ENCODE measurements around the gene DTHD1.

Gene DTHD1

GRCh38 chr4:36310216-36310615 lies 28.8 kb downstream of the DTHD1 start:
- no peaks in the 10 kb centered on the region for H3K9me3 ChIP-seq (ENCODE audit: control insufficient read depth, low read length)
- H4K91ac ChIP-seq (ENCODE audit: low read length), result no peak overlapping the region
- H3K4ac ChIP-seq (ENCODE audit: low read depth in 1 of 2, low read length in 2 of 2), result no peak overlapping the region
- DNase-seq, result no peak
- no peaks in the 10 kb centered on the region for H3K36me3 ChIP-seq (ENCODE audit: control insufficient read depth in 1 of 2, insufficient read depth in 2 of 2, low read depth in 1 of 2, low read length in 2 of 2)
- no peaks in the 10 kb centered on the region for H3K79me1 ChIP-seq (replicated peaks; ENCODE audit: low read length, poor library complexity, severe bottlenecking)
- H3K4me1 ChIP-seq (ENCODE audit: control insufficient read depth, insufficient read depth, low read depth, low read length), result no peaks in the 10 kb centered on the region
- 29% methylated on average over 1 of the region's 4 CpGs for WGBS
- H3K4me3 ChIP-seq (ENCODE audit: insufficient read depth in 1 of 2, low read depth in 1 of 2, low read length in 2 of 2), result no peak overlapping the region
- H3K23ac ChIP-seq (ENCODE audit: low read length in 2 of 2), result no peak overlapping the region
- no peak overlapping the region for H3K18ac ChIP-seq (ENCODE audit: low read depth in 1 of 2, low read length in 2 of 2)
- no peak overlapping the region for H2AK5ac ChIP-seq (ENCODE audit: low read length, severe bottlenecking)
- H3K27ac ChIP-seq (ENCODE audit: low read length, poor library complexity, severe bottlenecking), result no peak overlapping the region
- H3K14ac ChIP-seq (ENCODE audit: low read length in 2 of 2), result no peak overlapping the region
- H3K27me3 ChIP-seq (ENCODE audit: control insufficient read depth in 1 of 2, insufficient read depth in 1 of 2, low read length in 2 of 2), result no peaks in the 10 kb centered on the region
- no peak overlapping the region for H2AFZ ChIP-seq (ENCODE audit: low read depth, low read length)
- H2BK12ac ChIP-seq (ENCODE audit: low read length in 2 of 2), result no peak overlapping the region
- no peak overlapping the region for H4K8ac ChIP-seq (ENCODE audit: low read length)
- H3K9ac ChIP-seq (ENCODE audit: low read length), result no peak overlapping the region
- no peak overlapping the region for H2BK15ac ChIP-seq (ENCODE audit: low read depth, poor library complexity, severe bottlenecking)
- no peak overlapping the region for H2BK5ac ChIP-seq (ENCODE audit: low read depth, low read length, poor library complexity, severe bottlenecking)
- H2BK120ac ChIP-seq (ENCODE audit: low read depth, low read length), result no peak overlapping the region
- H3K4me2 ChIP-seq (ENCODE audit: low read length, poor library complexity, severe bottlenecking), result no peak overlapping the region

GRCh38 chr4:36310793-36311192 lies 29.4 kb downstream of the DTHD1 start:
- H2BK15ac ChIP-seq (ENCODE audit: low read depth, poor library complexity, severe bottlenecking), result no peak overlapping the region
- no peak overlapping the region for H2AK5ac ChIP-seq (ENCODE audit: low read length, severe bottlenecking)
- H2BK5ac ChIP-seq (ENCODE audit: low read depth, low read length, poor library complexity, severe bottlenecking), result no peak overlapping the region
- WGBS, result 83% methylated on average over 7 of the region's 8 CpGs
- no peak overlapping the region for H3K23ac ChIP-seq (ENCODE audit: low read length in 2 of 2)
- no peaks in the 10 kb centered on the region for H3K27me3 ChIP-seq (ENCODE audit: control insufficient read depth in 1 of 2, insufficient read depth in 1 of 2, low read length in 2 of 2)
- no peak overlapping the region for H3K4me3 ChIP-seq (ENCODE audit: insufficient read depth in 1 of 2, low read depth in 1 of 2, low read length in 2 of 2)
- H2BK12ac ChIP-seq (ENCODE audit: low read length in 2 of 2), result no peak overlapping the region
- no peak overlapping the region for H3K9ac ChIP-seq (ENCODE audit: low read length)
- no peak overlapping the region for H2AFZ ChIP-seq (ENCODE audit: low read depth, low read length)
- H4K8ac ChIP-seq (ENCODE audit: low read length), result no peak overlapping the region
- H3K4me1 ChIP-seq (ENCODE audit: control insufficient read depth, insufficient read depth, low read depth, low read length), result no peaks in the 10 kb centered on the region
- no peak overlapping the region for H3K4ac ChIP-seq (ENCODE audit: low read depth in 1 of 2, low read length in 2 of 2)
- no peak for DNase-seq
- no peak overlapping the region for H2BK120ac ChIP-seq (ENCODE audit: low read depth, low read length)
- H3K4me2 ChIP-seq (ENCODE audit: low read length, poor library complexity, severe bottlenecking), result no peak overlapping the region
- no peaks in the 10 kb centered on the region for H3K36me3 ChIP-seq (ENCODE audit: control insufficient read depth in 1 of 2, insufficient read depth in 2 of 2, low read depth in 1 of 2, low read length in 2 of 2)
- H3K14ac ChIP-seq (ENCODE audit: low read length in 2 of 2), result no peak overlapping the region
- H3K27ac ChIP-seq (ENCODE audit: low read length, poor library complexity, severe bottlenecking), result no peak overlapping the region
- H3K79me1 ChIP-seq (replicated peaks; ENCODE audit: low read length, poor library complexity, severe bottlenecking), result no peaks in the 10 kb centered on the region
- no peaks in the 10 kb centered on the region for H3K9me3 ChIP-seq (ENCODE audit: control insufficient read depth, low read length)
- no peak overlapping the region for H3K18ac ChIP-seq (ENCODE audit: low read depth in 1 of 2, low read length in 2 of 2)
- H4K91ac ChIP-seq (ENCODE audit: low read length), result no peak overlapping the region

- Histone ChIP-seq H3K27ac (ENCODE audit: low read length, poor library complexity, severe bottlenecking) (no peak overlapping the region), H3K23ac (ENCODE audit: low read length in 2 of 2) (no peak overlapping the region), H3K18ac (ENCODE audit: low read depth in 1 of 2, low read length in 2 of 2) (no peak overlapping the region), H3K79me1 (replicated peaks; ENCODE audit: low read length, poor library complexity, severe bottlenecking) (no peaks in the 10 kb centered on the region), H3K4me2 (ENCODE audit: low read length, poor library complexity, severe bottlenecking) (no peak overlapping the region), H3K4me1 (ENCODE audit: control insufficient read depth, insufficient read depth, low read depth, low read length) (no peaks in the 10 kb centered on the region), H3K14ac (ENCODE audit: low read length in 2 of 2) (no peak overlapping the region), H3K4ac (ENCODE audit: low read depth in 1 of 2, low read length in 2 of 2) (no peak overlapping the region), H3K36me3 (ENCODE audit: control insufficient read depth in 1 of 2, insufficient read depth in 2 of 2, low read depth in 1 of 2, low read length in 2 of 2) (no peaks in the 10 kb centered on the region), H2BK15ac (ENCODE audit: low read depth, poor library complexity, severe bottlenecking) (no peak overlapping the region), H3K9ac (ENCODE audit: low read length) (no peak overlapping the region), H4K91ac (ENCODE audit: low read length) (no peak overlapping the region), H2BK12ac (ENCODE audit: low read length in 2 of 2) (no peak overlapping the region), H2AFZ (ENCODE audit: low read depth, low read length) (no peak overlapping the region), H2BK5ac (ENCODE audit: low read depth, low read length, poor library complexity, severe bottlenecking) (no peak overlapping the region), H3K27me3 (ENCODE audit: control insufficient read depth in 1 of 2, insufficient read depth in 1 of 2, low read length in 2 of 2) (no peaks in the 10 kb centered on the region), H4K8ac (ENCODE audit: low read length) (no peak overlapping the region), H3K4me3 (ENCODE audit: insufficient read depth in 1 of 2, low read depth in 1 of 2, low read length in 2 of 2) (no peak overlapping the region), H2AK5ac (ENCODE audit: low read length, severe bottlenecking) (no peak overlapping the region), H3K9me3 (ENCODE audit: control insufficient read depth, low read length) (no peaks in the 10 kb centered on the region), H2BK120ac (ENCODE audit: low read depth, low read length) (no peak overlapping the region)
- WGBS, result 66% methylated on average over 3 of the region's 3 CpGs
- no peak for DNase-seq
These were observed 31.1 kb downstream of the DTHD1 start for GRCh38 chr4:36312511-36312910.

- Histone ChIP-seq H2BK15ac (ENCODE audit: low read depth, poor library complexity, severe bottlenecking) (no peak overlapping the region), H2AFZ (ENCODE audit: low read depth, low read length) (no peak overlapping the region), H3K14ac (ENCODE audit: low read length in 2 of 2) (no peak overlapping the region), H2BK12ac (ENCODE audit: low read length in 2 of 2) (no peak overlapping the region), H3K36me3 (ENCODE audit: control insufficient read depth in 1 of 2, insufficient read depth in 2 of 2, low read depth in 1 of 2, low read length in 2 of 2) (no peaks in the 10 kb centered on the region), H3K27ac (ENCODE audit: low read length, poor library complexity, severe bottlenecking) (no peak overlapping the region), H3K23ac (ENCODE audit: low read length in 2 of 2) (no peak overlapping the region), H3K4ac (ENCODE audit: low read depth in 1 of 2, low read length in 2 of 2) (no peak overlapping the region), H3K4me1 (ENCODE audit: control insufficient read depth, insufficient read depth, low read depth, low read length) (no peaks in the 10 kb centered on the region), H3K9me3 (ENCODE audit: control insufficient read depth, low read length) (no peaks in the 10 kb centered on the region), H4K91ac (ENCODE audit: low read length) (no peak overlapping the region), H3K18ac (ENCODE audit: low read depth in 1 of 2, low read length in 2 of 2) (no peak overlapping the region), H3K9ac (ENCODE audit: low read length) (no peak overlapping the region), H2BK5ac (ENCODE audit: low read depth, low read length, poor library complexity, severe bottlenecking) (no peak overlapping the region), H3K79me1 (replicated peaks; ENCODE audit: low read length, poor library complexity, severe bottlenecking) (no peaks in the 10 kb centered on the region), H3K4me2 (ENCODE audit: low read length, poor library complexity, severe bottlenecking) (no peak overlapping the region), H2BK120ac (ENCODE audit: low read depth, low read length) (no peak overlapping the region), H3K27me3 (ENCODE audit: control insufficient read depth in 1 of 2, insufficient read depth in 1 of 2, low read length in 2 of 2) (no peaks in the 10 kb centered on the region), H3K4me3 (ENCODE audit: insufficient read depth in 1 of 2, low read depth in 1 of 2, low read length in 2 of 2) (no peak overlapping the region), H2AK5ac (ENCODE audit: low read length, severe bottlenecking) (no peak overlapping the region), H4K8ac (ENCODE audit: low read length) (no peak overlapping the region)
- DNase-seq, result no peak
These were observed 31.9 kb downstream of the DTHD1 start for GRCh38 chr4:36313301-36313700.
